HCT116 (cell line): ENCODE measurements around the gene NOTCH4. TPM values are rescaled to one million over a fixed set of nuclear protein-coding genes. Genes with fewer than 3 reads are reported as not detected.

Source experiments
- ATAC-seq: fragments of 200-7000 bp; cut with Tn5 transposase; 2 replicates; pipeline ENCODE4 v1.9.1; 2020; ENCODE audit warnings: mild to moderate bottlenecking, moderate library complexity
- BruUV-seq: library from RNA; stranded (reverse); fragments of 400-500 nt; replicated peaks from 2 replicates; lab custom pipeline; 2021; lab: Mats Ljungman, UMichigan
- CTCF ChIA-PET: fragments of 300-600 bp; sonication (Branson Sonifier 250); formaldehyde crosslinking; loops from one replicate; lab custom pipeline; 2021; ENCODE audit warnings: antibody characterized with exemption; lab: Charles Lee
- POLR2A ChIA-PET: fragments of 300-600, 350-600 bp; sonication (Branson Sonifier 250); formaldehyde crosslinking; loops from one replicate; lab custom pipeline; 2021; ENCODE audit warnings: antibody characterized with exemption; lab: Charles Lee
- RAD21 ChIA-PET, 2 experiments: fragments of 300-600 bp; sonication (Branson Sonifier 250); formaldehyde crosslinking; loops; one replicate each; lab custom pipeline; 2023; ENCODE audit warnings: low total read pairs in 2 of 2; ENCODE audit not compliant: uncharacterized antibody in 2 of 2, unreplicated experiment in 2 of 2, low non-redundant PET in 1 of 2; lab: Charles Lee
- DNase-seq: peaks from one replicate; pipeline ENCODE4 v3.0.0-alpha.2; 2010; ENCODE audit warnings: low read depth, low spot score
- H2AFZ ChIP-seq: fragments of 200-600 bp; shearing (Covaris generic), sonication (generic); 2 replicates; pipeline ENCODE4 v1.6.1; 2017; ENCODE audit warnings: low read depth, mixed run types, mixed read lengths, antibody characterized with exemption, low read length; ENCODE audit not compliant: poor library complexity, severe bottlenecking
- H3K27ac ChIP-seq: 2 replicates; pipeline ENCODE4 v1.5.1; 2012; ENCODE audit warnings: low read depth, low read length
- H3K27me3 ChIP-seq: fragments of 200-600 bp; sonication (generic); 2 replicates; pipeline ENCODE4 v1.6.1; 2016; ENCODE audit warnings: mixed run types, low read length, mixed read lengths; ENCODE audit not compliant: insufficient read depth
- H3K36me3 ChIP-seq, 2 experiments: fragments of 200-500 bp in 1 of 2; fragments of 200-600 bp in 1 of 2; sonication (Bioruptor generic) in 1 of 2; sonication (generic) in 1 of 2; 2 replicates each; pipeline versions ENCODE4 v1.5.1 to v1.6.1; 2014 to 2016; ENCODE audit warnings: low read length in 2 of 2, inconsistent platforms in 1 of 2, mixed read lengths in 1 of 2, mixed run types in 1 of 2; ENCODE audit not compliant: insufficient read depth in 2 of 2, control insufficient read depth in 1 of 2
- H3K4me1 ChIP-seq, 2 experiments: fragments of 200-600 bp in 1 of 2; sonication (generic) in 1 of 2; 2 replicates each; pipeline versions ENCODE4 v1.5.1 to v1.6.1; 2012 to 2017; ENCODE audit warnings: low read length in 2 of 2, inconsistent platforms in 1 of 2, mild to moderate bottlenecking in 1 of 2, mixed read lengths in 1 of 2, mixed run types in 1 of 2, moderate library complexity in 1 of 2; ENCODE audit not compliant: insufficient read depth in 2 of 2, control insufficient read depth in 1 of 2
- H3K4me2 ChIP-seq: fragments of 200-600 bp; sonication (generic); 2 replicates; pipeline ENCODE4 v1.6.1; 2017; ENCODE audit warnings: mixed run types, low read length, mixed read lengths
- H3K4me3 ChIP-seq, 2 experiments: fragments of 200-600 bp in 1 of 2; sonication (generic) in 1 of 2; replicated peaks in 1 of 2; 2 replicates each; pipeline ENCODE4 v1.5.1; 2011 to 2016; ENCODE audit warnings: low read length in 2 of 2, control low read depth in 1 of 2, low read depth in 1 of 2, mild to moderate bottlenecking in 1 of 2, mixed read lengths in 1 of 2, mixed run types in 1 of 2
- H3K79me2 ChIP-seq: fragments of 200-600 bp; sonication (generic); 2 replicates; pipeline ENCODE4 v1.6.1; 2017; ENCODE audit warnings: mild to moderate bottlenecking, mixed run types, low read length, moderate library complexity, mixed read lengths; ENCODE audit not compliant: insufficient read depth
- H3K9ac ChIP-seq: fragments of 200-600 bp; sonication (generic); 2 replicates; pipeline ENCODE4 v1.6.1; 2016; ENCODE audit warnings: low read length, mixed read lengths
- H3K9me2 ChIP-seq: fragments of 200-600 bp; sonication (generic), shearing (Covaris generic); 2 replicates; pipeline ENCODE4 v1.6.1; 2017; ENCODE audit warnings: mixed run types, mild to moderate bottlenecking, moderate library complexity; ENCODE audit not compliant: insufficient read depth
- H3K9me3 ChIP-seq, 2 experiments: fragments of 200-500 bp in 1 of 2; fragments of 200-600 bp in 1 of 2; sonication (Bioruptor generic) in 1 of 2; sonication (generic) in 1 of 2; 2 replicates each; pipeline ENCODE4 v1.6.1; 2014 to 2017; ENCODE audit warnings: low read length in 2 of 2, mixed read lengths in 2 of 2, inconsistent platforms in 1 of 2, low read depth in 1 of 2, mild to moderate bottlenecking in 1 of 2, mixed run types in 1 of 2, moderate library complexity in 1 of 2; ENCODE audit not compliant: control insufficient read depth in 1 of 2, insufficient read depth in 1 of 2
- H4K20me1 ChIP-seq: fragments of 200-600 bp; sonication (generic), shearing (Covaris generic); 2 replicates; pipeline ENCODE4 v1.6.1; 2017; ENCODE audit warnings: mixed run types, mild to moderate bottlenecking, moderate library complexity; ENCODE audit not compliant: insufficient read depth
- ATF3 ChIP-seq: IDR thresholded peaks from 2 replicates; pipeline ENCODE4 v1.6.1; 2012
- CBX3 ChIP-seq: IDR thresholded peaks from 2 replicates; pipeline ENCODE4 v1.6.1; 2012; ENCODE audit warnings: low read depth
- CEBPB ChIP-seq: IDR thresholded peaks from 2 replicates; pipeline ENCODE4 v1.6.1; 2012; ENCODE audit warnings: low read depth
- FOSL1 ChIP-seq: IDR thresholded peaks from 2 replicates; pipeline ENCODE4 v1.6.1; 2012; ENCODE audit warnings: low read depth
- JUND ChIP-seq: IDR thresholded peaks from 2 replicates; pipeline ENCODE4 v1.6.1; 2012
- MAX ChIP-seq: IDR thresholded peaks from 2 replicates; pipeline ENCODE4 v1.6.1; 2012
- POLR2A ChIP-seq: IDR thresholded peaks from 2 replicates; pipeline ENCODE4 v1.7.0; 2011; ENCODE audit warnings: borderline replicate concordance; ENCODE audit not compliant: insufficient read depth, insufficient read length; ENCODE audit errors: extremely low read depth
- POLR2AphosphoS5 ChIP-seq: IDR thresholded peaks from 2 replicates; pipeline ENCODE4 v1.6.1; 2011; ENCODE audit warnings: mild to moderate bottlenecking, low read depth, low read length, moderate library complexity
- RAD21 ChIP-seq: IDR thresholded peaks from 2 replicates; pipeline ENCODE4 v1.6.1; 2012; ENCODE audit warnings: low read depth, mild to moderate bottlenecking
- SIN3A ChIP-seq: IDR thresholded peaks from 2 replicates; pipeline ENCODE4 v1.6.1; 2012; ENCODE audit warnings: low read depth
- SP1 ChIP-seq: IDR thresholded peaks from 2 replicates; pipeline ENCODE4 v1.6.1; 2012; ENCODE audit warnings: low read depth
- SRF ChIP-seq: IDR thresholded peaks from 2 replicates; pipeline ENCODE4 v1.6.1; 2012; ENCODE audit warnings: low read depth
- TCF7L2 ChIP-seq: IDR thresholded peaks from 2 replicates; pipeline ENCODE4 v1.7.0; 2011; ENCODE audit warnings: borderline replicate concordance, inconsistent platforms; ENCODE audit not compliant: insufficient read depth, insufficient read length; ENCODE audit errors: extremely low read depth
- YY1 ChIP-seq: IDR thresholded peaks from 2 replicates; pipeline ENCODE4 v1.6.1; 2011; ENCODE audit warnings: low read length, low read depth, moderate library complexity, mild to moderate bottlenecking; ENCODE audit not compliant: insufficient replicate concordance; ENCODE audit errors: extremely low read depth
- ZBTB33 ChIP-seq: IDR thresholded peaks from 2 replicates; pipeline ENCODE4 v1.6.1; 2011; ENCODE audit warnings: mild to moderate bottlenecking, low read length, moderate library complexity; ENCODE audit not compliant: insufficient replicate concordance; ENCODE audit errors: extremely low read depth
- ZFX ChIP-seq: fragments of 450-650 bp; IDR thresholded peaks from 2 replicates; pipeline ENCODE4 v1.6.1; 2017
- ZNF274 ChIP-seq: fragments of 200-500 bp; sonication (Bioruptor generic); IDR thresholded peaks from 2 replicates; pipeline ENCODE4 v1.6.1; 2014; ENCODE audit warnings: mild to moderate bottlenecking, low read depth, low read length, inconsistent platforms
- intact Hi-C: fragments of 100-400 bp; cut with micrococcal nuclease; formaldehyde crosslinking; loops from 2 replicates; pipeline ENCODE4 v1.10.0; 2022
- total RNA-seq: library from RNA; stranded (reverse); gene quantifications from one replicate; pipeline ENCODE4 v1.2.1, GENCODE V29; 2021; ENCODE audit not compliant: unreplicated experiment

The NOTCH4 gene
- total RNA-seq, 1 experiment from 2014 or later: 0.81 TPM

GRCh38 chr6:32255199-32256153 is 31.6 kb upstream of the NOTCH4 start (continued):
- TF ChIP-seq YY1: peak; percentile 16
- TF ChIP-seq ATF3: no peak
- peak; percentile 59; the same call in 1 of the 2 replicates for TF ChIP-seq ZFX
- TF ChIP-seq ZBTB33: no peak
- TF ChIP-seq POLR2A: peak; percentile 39
- TF ChIP-seq JUND: peak; percentile 73
- TF ChIP-seq SIN3A: no peak
- TF ChIP-seq SRF: no peak
- peak; percentile 88 for TF ChIP-seq TCF7L2
- peak; percentile 68; the same call in 1 of the 2 replicates for TF ChIP-seq MAX

- intact Hi-C loops: no loop called here
- Histone ChIP-seq H3K36me3 (no peaks in the 10 kb centered on the region), H3K4me3 (peak overlapping the region; percentile 33 to 58), H3K9ac (peak overlapping the region; percentile 54), H3K79me2 (no peaks in the 10 kb centered on the region), H3K27me3 (no peaks in the 10 kb centered on the region), H3K9me3 (no peaks in the 10 kb centered on the region), H4K20me1 (no peaks in the 10 kb centered on the region), H3K9me2 (no peaks in the 10 kb centered on the region), H3K27ac (no peak overlapping the region), H3K4me1 (peaks cover 8 to 29% of the 10 kb centered on the region in 2 experiments; a peak in 3 of 4 replicates), H2AFZ (no peak overlapping the region), H3K4me2 (peak overlapping the region; percentile 85)
- ATAC-seq (peak; percentile 58), DNase-seq (no peak)
- RAD21 ChIA-PET: interaction anchor here in 1 of 2 experiments (0.6 kb wide), 1 partner anchor 10 kb away, joined by 4 read pairs; no protein-coding TSS in a partner anchor
- BruUV-seq: no TSS peak
- CTCF ChIA-PET: interaction anchor here (0.6 to 3.6 kb wide), 9 partner anchors 9 to 531 kb away, joined by 3 to 15 read pairs (median 5); no protein-coding TSS in a partner anchor
- POLR2A ChIA-PET: interaction anchor here (1.0 kb wide), 1 partner anchor 544 kb away, joined by 3 read pairs; no protein-coding TSS in a partner anchor
- TF ChIP-seq ZBTB33: no peak
- no peak for TF ChIP-seq JUND
- TF ChIP-seq CBX3: no peak
- TF ChIP-seq ZFX: no peak
- no peak for TF ChIP-seq SIN3A
- no peak for TF ChIP-seq SRF
- no peak for TF ChIP-seq FOSL1
- no peak for TF ChIP-seq RAD21
- TF ChIP-seq POLR2AphosphoS5: no peak
- TF ChIP-seq ZNF274: no peak
- TF ChIP-seq CEBPB: no peak
- no peak for TF ChIP-seq SP1
Observed at GRCh38 chr6:32254761-32255198, 30.9 kb upstream of the NOTCH4 start.
